NCI-H1092 treated with DMSO at 0.1 percent for 48 hours (cell line): Measurements from ENCODE around the gene MICOS13.

Experiments
- DNase-seq: peaks from one replicate; lab custom pipeline; 2025; lab: John Stamatoyannopoulos, UW

The MICOS13 gene

GRCh38 chr19:5687360-5688198 lies 7.3 kb upstream of the MICOS13 start:
- no peak for DNase-seq

- DNase-seq: peak; percentile 91
Measured at GRCh38 chr19:5686647-5687359, 6.5 kb upstream of the MICOS13 start.

- DNase-seq: no peak
Measured at GRCh38 chr19:5686326-5686646, 6.0 kb upstream of the MICOS13 start.

GRCh38 chr19:5684694-5685430 lies 4.5 kb upstream of the MICOS13 start:
- DNase-seq: no peak

- no peak for DNase-seq
Measured at GRCh38 chr19:5683177-5683886, 3.0 kb upstream of the MICOS13 start.

- no peak for DNase-seq
Measured at GRCh38 chr19:5682107-5682482, 1.8 kb upstream of the MICOS13 start.

- DNase-seq: no peak
Measured at GRCh38 chr19:5681391-5682106, 1.2 kb upstream of the MICOS13 start.

GRCh38 chr19:5680084-5680436 lies 256 bp downstream of the MICOS13 start:
- DNase-seq: no peak

- no peak for DNase-seq
Measured at GRCh38 chr19:5679289-5680083, 830 bp downstream of the MICOS13 start.

- DNase-seq: no peak
Measured at GRCh38 chr19:5678071-5678718, 2.1 kb downstream of the MICOS13 start.

- no peak for DNase-seq
Measured at GRCh38 chr19:5677580-5677979, 2.7 kb downstream of the MICOS13 start.

- DNase-seq: no peak
Measured at GRCh38 chr19:5677136-5677535, 3.2 kb downstream of the MICOS13 start.

GRCh38 chr19:5676772-5677105 lies 3.6 kb downstream of the MICOS13 start:
- no peak for DNase-seq

- no peak for DNase-seq
Measured at GRCh38 chr19:5676105-5676771, 4.1 kb downstream of the MICOS13 start.

- no peak for DNase-seq
Measured at GRCh38 chr19:5674714-5675113, 5.6 kb downstream of the MICOS13 start.

- no peak for DNase-seq
Measured at GRCh38 chr19:5673752-5674151, 6.6 kb downstream of the MICOS13 start.

- DNase-seq: no peak
Measured at GRCh38 chr19:5672708-5673459, 7.4 kb downstream of the MICOS13 start.

GRCh38 chr19:5671600-5671999 lies 8.7 kb downstream of the MICOS13 start:
- no peak for DNase-seq

- no peak for DNase-seq
Measured at GRCh38 chr19:5669212-5669611, 11.1 kb downstream of the MICOS13 start.
